Endothelial cell (in vitro differentiated cells): ENCODE measurements around the gene LBHD1. TPM values are rescaled to one million over a fixed set of nuclear protein-coding genes. Genes with fewer than 3 reads are reported as not detected.
A peak's percentile ranks its signal among the peaks of the same experiment; 100 is the strongest.
"Not testable (repeated sequence)": the region's sequence is repeated elsewhere in the genome, so short reads cannot be mapped to it uniquely, and the experiment has no call there.

Experiments used
- DNase-seq: peaks from one replicate; pipeline ENCODE4 v3.0.0; 2021; ENCODE audit warnings: low spot score
- H3K27ac Mint-ChIP-seq: one replicate; pipeline ENCODE4 v1.8.0; 2021; ENCODE audit warnings: mixed read lengths, inconsistent platforms; ENCODE audit not compliant: unreplicated experiment
- H3K27me3 Mint-ChIP-seq: one replicate; pipeline ENCODE4 v1.8.0; 2021; ENCODE audit warnings: mild to moderate bottlenecking, moderate library complexity, mixed read lengths, inconsistent platforms; ENCODE audit not compliant: unreplicated experiment
- H3K36me3 Mint-ChIP-seq: one replicate; pipeline ENCODE4 v1.8.0; 2021; ENCODE audit warnings: mild to moderate bottlenecking, low read depth, mixed read lengths, inconsistent platforms; ENCODE audit not compliant: unreplicated experiment
- H3K4me1 Mint-ChIP-seq: one replicate; pipeline ENCODE4 v1.8.0; 2021; ENCODE audit warnings: mild to moderate bottlenecking, mixed read lengths, inconsistent platforms; ENCODE audit not compliant: unreplicated experiment
- H3K4me3 Mint-ChIP-seq: one replicate; pipeline ENCODE4 v1.8.0; 2021; ENCODE audit warnings: mild to moderate bottlenecking, mixed read lengths, inconsistent platforms; ENCODE audit not compliant: unreplicated experiment
- H3K9me3 Mint-ChIP-seq: one replicate; pipeline ENCODE4 v1.8.0; 2021; ENCODE audit warnings: mixed read lengths, inconsistent platforms; ENCODE audit not compliant: unreplicated experiment
- CTCF ChIP-seq: fragments of 200-600 bp; sonication (generic); IDR thresholded peaks from one replicate; pipeline ENCODE4 v1.5.0; 2021; ENCODE audit warnings: antibody characterized with exemption; ENCODE audit not compliant: unreplicated experiment
- total RNA-seq: library from RNA; stranded (reverse); fragmentation: NEBNext Ultra II Directional; extraction: Animal tissue kit (Norgen Biotek cat#: 25700); gene quantifications from one replicate; pipeline ENCODE4 v1.2.1, GENCODE V29; 2021; ENCODE audit not compliant: unreplicated experiment

The LBHD1 gene
- total RNA-seq, 1 donor from 2014 or later, result 11.2 TPM

- Mint-ChIP-seq H3K36me3 (peaks cover 66% of the 10 kb centered on the region), H3K9me3 (no peaks in the 10 kb centered on the region), H3K27me3 (peaks cover 16% of the 10 kb centered on the region), H3K27ac (no peak overlapping the region), H3K4me1 (peaks cover 32% of the 10 kb centered on the region), H3K4me3 (peak overlapping the region; percentile 47)
- no peak for DNase-seq
- TF ChIP-seq CTCF, result no peak
These were observed 44.4 kb downstream of the LBHD1 start for GRCh38 chr11:62627713-62628112.

GRCh38 chr11:62622476-62623089 is 49.5 kb downstream of the LBHD1 start:
- DNase-seq, result no peak
- H3K36me3 Mint-ChIP-seq, result peaks cover 37% of the 10 kb centered on the region

GRCh38 chr11:62621567-62622470 is 50.2 kb downstream of the LBHD1 start, which contains the start of gene B3GAT3:
TSS of gene B3GAT3 (minus strand) at chr11:62621986. CDS start at chr11:62621947, 39 bp downstream.
- TF ChIP-seq CTCF, result no peak
- Mint-ChIP-seq H3K36me3 (peaks cover 31% of the 10 kb centered on the region), H3K4me1 (peaks cover 46% of the 10 kb centered on the region), H3K9me3 (no peaks in the 10 kb centered on the region), H3K27ac (peak within 1 kb of the TSS; percentile 100), H3K4me3 (peak within 1 kb of the TSS; percentile 93), H3K27me3 (peaks cover 15% of the 10 kb centered on the region)
- DNase-seq, result peak; percentile 93

More at GRCh38 chr11:62622476-62623089, 49.5 kb downstream of the LBHD1 start:
- H3K9me3 Mint-ChIP-seq, result no peaks in the 10 kb centered on the region
- no peak for TF ChIP-seq CTCF
- H3K27me3 Mint-ChIP-seq, result peaks cover 15% of the 10 kb centered on the region
- peak overlapping the region; percentile 100 for H3K27ac Mint-ChIP-seq
- peak overlapping the region; percentile 91 for H3K4me3 Mint-ChIP-seq
- H3K4me1 Mint-ChIP-seq, result peaks cover 50% of the 10 kb centered on the region

- DNase-seq, result no peak
- H3K4me3 Mint-ChIP-seq, result peak overlapping the region; percentile 93
- H3K4me1 Mint-ChIP-seq, result peaks cover 42% of the 10 kb centered on the region
- peaks cover 13% of the 10 kb centered on the region for H3K27me3 Mint-ChIP-seq
- peaks cover 23% of the 10 kb centered on the region for H3K36me3 Mint-ChIP-seq
- TF ChIP-seq CTCF, result no peak
- peak overlapping the region; percentile 91 for H3K27ac Mint-ChIP-seq
- H3K9me3 Mint-ChIP-seq, result no peaks in the 10 kb centered on the region
These were observed 51.0 kb downstream of the LBHD1 start for GRCh38 chr11:62621027-62621566.

- not testable (repeated sequence) for H3K9me3 Mint-ChIP-seq, H3K36me3 Mint-ChIP-seq, DNase-seq, H3K4me3 Mint-ChIP-seq, H3K27ac Mint-ChIP-seq
- peaks cover 12% of the 10 kb centered on the region for H3K4me1 Mint-ChIP-seq
- H3K27me3 Mint-ChIP-seq, result peaks cover 13% of the 10 kb centered on the region
These were observed 55.1 kb downstream of the LBHD1 start for GRCh38 chr11:62616957-62617356.
